Measurements from ENCODE around the gene GRHL3.

- TF ChIP-seq CTCF (IDR thresholded peaks at IDR 0.05), result no peak
- TF ChIP-seq ZFX (IDR thresholded peaks at IDR 0.05; ENCODE audit: borderline replicate concordance), result no peak
Measured at GRCh38 chr1:24362396-24362795, 43.2 kb downstream of the GRHL3 start.

Data from 22Rv1 (cell line).